ENCODE results near the gene LIX1.

GRCh38 chr5:97182571-97183099, 40.2 kb upstream of the LIX1 start:
- TF ChIP-seq ZFX (IDR thresholded peaks at IDR 0.05; ENCODE audit: borderline replicate concordance) = no peak
- TF ChIP-seq CTCF (IDR thresholded peaks at IDR 0.05) = no peak
